Endothelial cell of umbilical vein (primary cell): Measurements from ENCODE around the gene MUTYH. TPM values are rescaled to one million over a fixed set of nuclear protein-coding genes. Genes with fewer than 3 reads are reported as not detected.

Experiments used
- BruUV-seq: library from RNA; stranded (reverse); fragments of 400-500 nt; replicated peaks from 2 replicates; lab custom pipeline; 2021; lab: Mats Ljungman, UMichigan
- CTCF ChIA-PET: fragments of 300-600, 350-600 bp; sonication (Branson Sonifier 250); formaldehyde crosslinking; loops from one replicate; lab custom pipeline; 2021; ENCODE audit warnings: antibody characterized with exemption, inconsistent platforms; lab: Charles Lee
- POLR2A ChIA-PET: fragments of 300-600, 350-600 bp; sonication (Branson Sonifier 250); formaldehyde crosslinking; loops from one replicate; lab custom pipeline; 2021; ENCODE audit warnings: antibody characterized with exemption, inconsistent platforms; lab: Charles Lee
- DNase-seq: peaks from one replicate; pipeline ENCODE4 v3.0.0-alpha.2; 2011; ENCODE audit warnings: low read depth, low spot score
- FAIRE-seq: peaks from 2 replicates; lab custom pipeline; 2011; peaks lifted over from hg19 to GRCh38; lab: Jason Lieb, UNC
- H2AFZ ChIP-seq: 2 replicates; pipeline ENCODE4 v1.6.0; 2012; ENCODE audit warnings: low read depth, low read length, control low read depth, inconsistent platforms
- H3K27ac ChIP-seq: 2 replicates; pipeline ENCODE4 v1.5.1; 2011; ENCODE audit warnings: low read depth, mild to moderate bottlenecking, control low read depth, low read length, moderate library complexity; ENCODE audit not compliant: insufficient read depth
- H3K27me3 ChIP-seq, 2 experiments: 2 replicates each; pipeline versions ENCODE4 v1.6.0 to v1.6.1; 2011; ENCODE audit warnings: low read length in 2 of 2, mixed read lengths in 1 of 2; ENCODE audit not compliant: control insufficient read depth in 2 of 2, insufficient read depth in 2 of 2
- H3K36me3 ChIP-seq, 2 experiments: 2 replicates in 1 of 2; 3 replicates in 1 of 2; pipeline ENCODE4 v1.5.1; 2011; ENCODE audit warnings: low read length in 2 of 2, mild to moderate bottlenecking in 1 of 2, moderate library complexity in 1 of 2; ENCODE audit not compliant: control insufficient read depth in 2 of 2, insufficient read depth in 2 of 2; ENCODE audit errors: extremely low read depth in 1 of 2
- H3K4me1 ChIP-seq: 3 replicates; pipeline ENCODE4 v1.5.1; 2011; ENCODE audit warnings: mild to moderate bottlenecking, low read length; ENCODE audit not compliant: control insufficient read depth, insufficient read depth; ENCODE audit errors: extremely low read depth
- H3K4me2 ChIP-seq: 2 replicates; pipeline ENCODE4 v1.6.1; 2011; ENCODE audit warnings: low read length, control low read depth, mixed read lengths; ENCODE audit not compliant: insufficient read depth
- H3K4me3 ChIP-seq, 3 experiments: fragments of 200-600 bp in 1 of 3; sonication (generic), shearing (Covaris generic) in 1 of 3; replicated peaks in 1 of 3; 2 replicates each; pipeline ENCODE4 v1.5.1; 2011 to 2016; ENCODE audit warnings: control low read depth in 3 of 3, low read length in 3 of 3, mild to moderate bottlenecking in 2 of 3, inconsistent platforms in 1 of 3, low read depth in 1 of 3, moderate library complexity in 1 of 3; ENCODE audit not compliant: insufficient read depth in 1 of 3
- H3K79me2 ChIP-seq: 2 replicates; pipeline ENCODE4 v1.6.0; 2012; ENCODE audit warnings: low read length, inconsistent platforms; ENCODE audit not compliant: control insufficient read depth, insufficient read depth
- H3K9ac ChIP-seq: replicated peaks from 2 replicates; pipeline ENCODE3; 2011; ENCODE audit warnings: low read length, control low read depth; ENCODE audit not compliant: insufficient read depth; ENCODE audit errors: extremely low read depth
- H3K9me1 ChIP-seq: replicated peaks from 3 replicates; pipeline ENCODE4 v1.6.0; 2011; ENCODE audit warnings: mild to moderate bottlenecking, low read length; ENCODE audit not compliant: control insufficient read depth, insufficient read depth; ENCODE audit errors: extremely low read depth
- H3K9me3 ChIP-seq: replicated peaks from 2 replicates; pipeline ENCODE4 v1.5.1; 2012; ENCODE audit warnings: low read length, inconsistent platforms; ENCODE audit not compliant: control insufficient read depth, insufficient read depth
- H4K20me1 ChIP-seq: replicated peaks from 2 replicates; pipeline ENCODE3; 2011; ENCODE audit warnings: mild to moderate bottlenecking, low read length; ENCODE audit not compliant: control insufficient read depth, insufficient read depth; ENCODE audit errors: extremely low read depth
- CTCF ChIP-seq, 2 donors: IDR thresholded peaks; 1 replicate in 1 of 2; 2 replicates in 1 of 2; pipeline ENCODE4 v1.5.1; 2011; ENCODE audit warnings: low read length in 2 of 2, mild to moderate bottlenecking in 2 of 2, moderate library complexity in 2 of 2, control low read depth in 1 of 2, inconsistent platforms in 1 of 2, low read depth in 1 of 2; ENCODE audit not compliant: insufficient read depth in 1 of 2; ENCODE audit errors: extremely low read depth in 1 of 2
- EZH2 ChIP-seq: IDR thresholded peaks from 2 replicates; pipeline ENCODE4 v1.6.1; 2012; ENCODE audit warnings: borderline replicate concordance, low read depth, mild to moderate bottlenecking, moderate library complexity, low read length, inconsistent platforms; ENCODE audit not compliant: severe bottlenecking
- FOS ChIP-seq: IDR thresholded peaks from 2 replicates; pipeline ENCODE4 v1.6.1; 2011; ENCODE audit warnings: mild to moderate bottlenecking, low read length, moderate library complexity, borderline replicate concordance; ENCODE audit not compliant: insufficient read depth
- GATA2 ChIP-seq: IDR thresholded peaks from 2 replicates; pipeline ENCODE4 v1.7.0; 2011; ENCODE audit warnings: low read depth, mild to moderate bottlenecking, moderate library complexity, mixed read lengths, low read length; ENCODE audit not compliant: insufficient read length, insufficient read depth
- JUN ChIP-seq: IDR thresholded peaks from 2 replicates; pipeline ENCODE4 v1.6.1; 2011; ENCODE audit warnings: borderline replicate concordance, low read depth; ENCODE audit not compliant: insufficient read length, insufficient read depth
- MAX ChIP-seq: IDR thresholded peaks from 2 replicates; pipeline ENCODE4 v1.6.1; 2011; ENCODE audit not compliant: insufficient read depth, insufficient read length
- MYC ChIP-seq: IDR thresholded peaks from one replicate; pipeline ENCODE4 v1.6.1; 2011; ENCODE audit warnings: mild to moderate bottlenecking, low read depth, low read length
- POLR2A ChIP-seq: IDR thresholded peaks from 2 replicates; pipeline ENCODE4 v1.6.1; 2012; ENCODE audit warnings: low read depth, mild to moderate bottlenecking, control low read depth, low read length
- POLR2AphosphoS5 ChIP-seq: IDR thresholded peaks from 2 replicates; pipeline ENCODE4 v1.6.1; 2012; ENCODE audit warnings: low read depth, mild to moderate bottlenecking, control low read depth, low read length, moderate library complexity; ENCODE audit not compliant: insufficient read depth
- dilution Hi-C: fragments of 300-500 bp; cut with MboI; formaldehyde crosslinking; loops from one replicate; pipeline ENCODE4 v1.15.0; 2019; ENCODE audit warnings: low sequenced_read_pairs; ENCODE audit not compliant: extremely low pct_ligation_motif_present
- intact Hi-C: fragments of 100-400 bp; cut with micrococcal nuclease; formaldehyde crosslinking; loops from one replicate; pipeline ENCODE4 v1.10.0; 2022
- polyA plus RNA-seq, 4 experiments: library from polyadenylated mRNA; depleted of rRNA in 3 of 4; stranded (reverse) in 3 of 4; unstranded in 1 of 4; fragments of >200 nt; gene quantifications; 2 replicates each; pipeline versions ENCODE4 v1.2.1 to v1.2.3, GENCODE V29; 2011 to 2012; ENCODE audit warnings: missing spikeins in 1 of 4
- total RNA-seq: library from RNA; stranded (reverse); gene quantifications from 2 replicates; pipeline ENCODE4 v1.2.3, GENCODE V29; 2021

Gene MUTYH
- total and polyA plus RNA-seq, 2 donors (not counting 3 experiments of a cell fraction or from before 2014, with no cell fraction given) = 12.3 to 16.6 TPM

- FAIRE-seq = no peak
- H3K4me1 ChIP-seq = peaks cover 14% of the 10 kb centered on the region
- peak overlapping the region; percentile 69 for H3K9ac ChIP-seq
- no TSS peak for BruUV-seq
- no peaks in the 10 kb centered on the region for H3K27me3 ChIP-seq
- no peak for DNase-seq
- H3K4me2 ChIP-seq = peak overlapping the region; percentile 54
- no peaks in the 10 kb centered on the region for H3K79me2 ChIP-seq
- no peaks in the 10 kb centered on the region for H3K9me3 ChIP-seq
- dilution Hi-C loops = no loop called here
- H2AFZ ChIP-seq = no peak overlapping the region
- ChIA-PET CTCF (interaction anchor here (0.8 to 9.9 kb wide), 8 partner anchors 18 to 515 kb away, joined by 3 to 556 read pairs (median 4); partner anchors contain the start of genes BEST4, HECTD3, MUTYH and TOE1), POLR2A (interaction anchor here (1.1 to 1.3 kb wide), 2 partner anchors 37 to 503 kb away, joined by 9 to 33 read pairs; partner anchors contain the start of genes MUTYH, PLK3 and TOE1)
- no peak overlapping the region for H3K27ac ChIP-seq
- H3K36me3 ChIP-seq = no peaks in the 10 kb centered on the region
- TF ChIP-seq JUN = no peak
- no peak for TF ChIP-seq EZH2
- TF ChIP-seq POLR2AphosphoS5 = no peak
- TF ChIP-seq GATA2 = no peak
- no peak for TF ChIP-seq MYC
- no peak for TF ChIP-seq MAX
- TF ChIP-seq FOS = no peak
- TF ChIP-seq POLR2A = no peak
- no peak for TF ChIP-seq CTCF (IDR thresholded peaks at IDR 0.05; ENCODE audit: extremely low read depth in 1 of 2, insufficient read depth in 1 of 2, low read depth in 1 of 2, low read length in 2 of 2)
- H3K9me1 ChIP-seq = no peaks in the 10 kb centered on the region
- no peaks in the 10 kb centered on the region for H4K20me1 ChIP-seq
- intact Hi-C loops = loop anchor here (1.0 to 5.0 kb wide), 5 partner anchors 24 to 505 kb away; partner anchors contain the start of genes EIF2B3, HPDL and TESK2
- peak overlapping the region in 2 of 3 experiments; percentile 54 to 60 for H3K4me3 ChIP-seq
Measured at GRCh38 chr1:45302505-45303150, 37.6 kb downstream of the MUTYH start.
